8988T (cell line): ENCODE measurements around the gene SEMA5A.
A peak's percentile ranks its signal among the peaks of the same experiment; 100 is the strongest.

Experiments used
- DNase-seq: peaks from one replicate; pipeline ENCODE4 v3.0.0; 2011

Gene SEMA5A

DNA sequence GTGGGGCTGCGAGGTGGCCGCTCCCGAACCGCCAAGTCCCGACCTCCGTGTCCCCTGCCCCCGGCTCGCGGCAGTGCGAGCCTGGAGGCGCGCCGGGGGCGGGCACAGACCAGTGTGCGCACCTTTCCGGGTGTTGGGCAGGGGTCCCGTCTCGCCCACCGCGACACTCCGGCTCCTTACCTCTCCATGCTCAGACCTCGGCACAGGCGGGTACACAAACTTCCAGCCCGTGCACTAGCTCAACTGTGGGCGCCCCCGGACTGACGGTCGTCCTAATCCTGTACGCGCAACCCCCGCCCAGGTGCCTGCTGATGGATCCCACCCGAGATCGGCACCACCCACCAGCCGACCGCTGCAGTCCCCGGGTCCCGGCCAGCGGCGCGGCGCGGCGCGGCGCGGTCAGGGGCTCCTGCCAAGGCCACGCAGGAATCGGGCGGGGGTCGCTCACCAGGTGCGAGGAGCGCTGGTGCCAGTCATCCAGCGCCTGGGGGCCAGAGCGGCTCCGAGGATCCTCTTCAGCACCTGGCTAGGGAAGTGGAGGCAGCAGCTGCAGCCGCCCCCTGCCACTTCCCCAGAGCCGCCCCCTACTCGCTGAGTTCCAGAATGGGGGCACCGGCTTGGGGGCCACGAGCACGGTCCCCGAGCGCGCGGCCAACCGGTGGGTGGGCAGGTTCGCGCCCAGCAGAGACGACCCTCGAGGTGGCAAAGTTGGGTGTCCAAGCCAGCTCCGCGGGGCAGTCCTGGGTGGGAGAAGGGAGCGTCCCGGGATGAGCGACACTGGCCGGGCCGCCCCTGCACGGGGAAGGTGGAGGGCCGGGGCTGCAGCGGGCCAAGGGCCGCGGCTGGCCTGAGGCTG lies 511 bp downstream of the SEMA5A start:
- no peak for DNase-seq

DNA sequence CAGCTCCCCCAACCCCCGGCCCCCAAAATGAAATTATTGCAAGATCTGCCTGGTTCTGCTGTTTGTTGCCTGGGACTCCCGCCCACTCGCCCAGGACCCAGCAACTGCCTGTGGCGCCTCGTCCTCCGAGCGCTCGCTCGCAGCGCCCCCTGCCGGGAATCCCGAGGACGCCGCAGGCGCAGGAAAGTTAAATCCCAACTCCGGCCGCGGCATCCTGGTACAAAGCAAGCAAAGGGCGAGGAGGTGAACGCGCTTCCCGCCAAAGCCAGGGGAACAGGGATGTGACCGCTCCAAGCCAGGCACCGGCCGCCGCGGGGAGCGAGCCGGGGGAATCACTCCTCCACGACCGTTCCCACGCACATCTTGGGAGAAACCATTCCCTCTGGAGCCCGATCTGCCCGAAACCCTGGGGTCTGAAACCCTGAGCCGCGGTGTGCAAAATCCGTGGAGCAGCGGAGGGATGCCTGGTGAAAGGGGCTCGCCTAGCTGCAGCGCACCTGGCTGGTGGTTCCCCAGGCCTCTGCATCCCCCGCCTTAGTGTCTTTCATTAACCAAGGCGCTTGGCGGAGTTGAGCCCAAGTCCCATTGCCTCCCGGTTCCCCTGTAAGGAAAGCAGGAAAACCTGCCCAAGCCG lies 1.3 kb downstream of the SEMA5A start:
- DNase-seq, result peak; percentile 61

DNA sequence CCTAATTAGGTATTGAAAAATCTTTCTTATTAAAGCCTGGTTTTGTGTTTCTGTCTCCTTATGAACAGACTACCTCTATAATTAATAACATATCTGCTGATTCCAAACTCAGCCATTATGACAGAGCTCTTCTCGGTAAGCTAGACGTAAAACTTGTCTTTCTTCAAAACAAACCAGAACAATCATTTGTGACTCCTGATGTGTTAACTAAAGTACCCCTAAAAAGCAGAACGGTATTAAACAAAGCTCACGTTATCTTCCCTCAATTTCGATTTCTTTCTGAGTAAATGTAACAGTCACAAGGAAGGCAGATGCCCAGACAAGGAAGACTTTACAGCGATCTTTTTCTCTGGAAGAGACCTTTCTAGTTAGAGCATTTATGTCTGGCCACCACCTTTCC lies 1.8 kb downstream of the SEMA5A start:
- no peak for DNase-seq

DNA sequence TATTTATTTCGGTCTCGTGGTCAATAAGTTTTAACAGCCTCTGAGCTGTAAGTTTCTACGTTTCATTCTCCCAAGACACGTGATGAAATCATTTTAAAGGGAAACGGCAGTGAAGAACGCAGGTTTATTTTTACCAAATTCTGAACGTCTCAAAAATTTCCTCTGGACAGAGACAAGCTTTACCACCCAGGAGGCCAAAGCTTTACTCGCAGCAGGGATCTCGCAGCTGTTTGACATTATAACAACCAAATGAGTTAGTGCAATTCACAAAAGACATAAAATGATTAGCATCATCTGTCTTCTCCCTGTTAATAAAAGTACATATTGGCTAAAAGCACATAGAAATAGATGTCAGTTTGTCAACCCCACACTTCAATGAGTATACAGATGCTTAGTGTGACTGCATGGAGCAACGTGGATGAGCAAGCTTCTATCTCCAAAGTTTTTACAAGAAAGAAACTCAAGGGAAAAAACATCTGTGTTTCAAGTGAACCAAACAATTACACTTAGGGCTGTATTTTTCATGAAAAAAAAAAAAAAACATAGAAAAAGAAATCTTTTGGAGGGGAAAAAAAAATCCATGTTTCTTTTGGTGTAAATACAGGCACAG lies 2.5 kb downstream of the SEMA5A start:
- no peak for DNase-seq

DNA sequence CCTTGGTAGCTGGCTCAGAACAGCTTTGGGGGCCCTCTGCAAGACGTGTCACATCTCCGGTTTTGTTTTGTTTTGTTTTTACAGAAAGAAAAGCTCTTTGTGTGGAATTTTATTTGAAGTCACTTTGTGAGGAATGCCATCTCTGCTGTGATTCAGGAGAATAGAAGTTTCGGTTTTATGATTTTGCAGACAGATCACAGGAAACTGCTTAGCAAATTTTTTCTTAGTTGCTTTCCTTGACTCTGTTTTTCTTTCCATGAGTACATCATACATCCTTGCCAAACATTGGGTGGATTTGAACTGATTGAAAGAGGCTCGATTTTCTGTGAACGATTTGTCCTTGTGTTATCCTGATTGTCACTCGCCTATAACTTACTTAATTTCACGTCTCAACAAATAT lies 5.1 kb downstream of the SEMA5A start:
- no peak for DNase-seq

DNA sequence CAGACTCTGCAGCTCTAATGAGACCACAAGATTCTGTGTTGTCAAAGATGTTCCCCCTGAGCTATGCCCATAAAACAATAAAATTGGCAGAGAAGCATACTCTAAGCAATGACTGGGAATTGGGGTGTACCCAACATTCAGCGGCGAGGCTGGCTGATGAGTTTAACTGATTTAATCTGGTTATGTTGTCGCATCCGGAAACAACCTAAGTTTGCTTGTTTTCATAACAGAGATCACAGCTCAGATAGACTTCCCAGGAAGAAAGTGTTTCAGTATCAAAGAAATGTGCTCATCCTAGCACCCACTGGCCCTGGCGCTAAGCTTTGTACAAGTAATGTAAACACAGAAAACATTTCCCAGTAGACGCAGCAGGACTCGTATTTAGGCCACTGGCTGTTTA lies 7.4 kb downstream of the SEMA5A start:
- DNase-seq, result no peak

DNA sequence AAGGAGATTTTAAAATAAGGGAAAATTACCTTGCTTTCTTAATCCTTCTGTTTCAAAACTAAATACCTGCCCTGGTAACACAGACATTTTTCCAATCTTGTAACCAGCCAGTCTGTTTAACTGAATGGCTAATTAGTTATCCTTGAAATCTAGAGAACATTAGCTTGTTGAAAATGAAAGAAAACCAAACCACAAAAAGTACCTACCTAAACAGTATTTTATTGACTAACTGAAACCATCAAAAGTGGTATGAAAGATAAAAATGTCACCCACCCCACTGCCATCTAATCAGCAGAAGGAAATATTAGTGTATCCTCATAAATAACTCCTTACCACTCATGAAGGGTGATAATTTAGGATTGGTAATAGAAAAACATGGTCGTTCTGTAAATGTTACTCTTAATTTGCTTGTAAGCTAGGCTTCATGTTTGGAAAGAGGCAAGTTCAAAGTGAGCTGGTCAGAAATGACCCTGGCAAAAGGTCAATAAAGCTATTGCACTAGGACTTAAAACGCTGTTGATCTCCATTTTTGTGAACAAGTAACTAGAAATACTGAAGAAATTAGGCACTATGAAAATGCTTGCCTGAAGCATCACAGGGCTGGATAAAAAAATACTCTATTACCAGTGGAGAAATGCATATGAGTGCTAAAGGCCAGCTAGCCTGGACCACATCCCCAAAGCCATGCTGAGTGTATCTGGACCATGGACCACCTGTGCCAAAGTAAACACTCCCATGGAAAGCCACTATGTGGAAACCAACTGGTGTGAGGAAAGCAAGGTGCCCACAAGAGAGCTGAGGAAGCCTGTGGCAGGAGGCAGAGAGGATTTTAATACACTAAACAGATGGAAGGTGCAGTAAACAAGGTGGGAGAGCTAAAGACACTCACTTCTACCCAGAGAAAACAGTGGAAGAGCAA lies 8.4 kb downstream of the SEMA5A start:
- DNase-seq, result no peak

DNA sequence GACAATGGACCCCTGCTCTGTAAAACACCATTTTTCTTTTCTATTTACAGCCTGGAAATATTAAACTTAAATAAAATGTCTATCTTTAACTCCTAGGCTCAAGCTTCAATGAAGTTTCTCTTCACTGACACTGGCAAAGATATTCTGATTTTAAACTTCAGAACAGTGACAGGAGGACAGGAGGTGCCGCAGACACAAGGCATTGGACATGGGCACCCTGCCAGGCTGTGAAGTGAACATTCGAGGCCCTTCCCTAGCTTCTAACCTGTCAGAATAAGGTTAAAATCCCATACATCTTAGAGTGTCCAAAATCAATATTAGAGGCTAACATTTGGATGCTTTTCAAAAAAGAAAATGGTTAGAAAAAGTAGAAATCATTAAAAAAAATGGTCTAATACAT lies 9.2 kb downstream of the SEMA5A start:
- DNase-seq, result no peak

DNA sequence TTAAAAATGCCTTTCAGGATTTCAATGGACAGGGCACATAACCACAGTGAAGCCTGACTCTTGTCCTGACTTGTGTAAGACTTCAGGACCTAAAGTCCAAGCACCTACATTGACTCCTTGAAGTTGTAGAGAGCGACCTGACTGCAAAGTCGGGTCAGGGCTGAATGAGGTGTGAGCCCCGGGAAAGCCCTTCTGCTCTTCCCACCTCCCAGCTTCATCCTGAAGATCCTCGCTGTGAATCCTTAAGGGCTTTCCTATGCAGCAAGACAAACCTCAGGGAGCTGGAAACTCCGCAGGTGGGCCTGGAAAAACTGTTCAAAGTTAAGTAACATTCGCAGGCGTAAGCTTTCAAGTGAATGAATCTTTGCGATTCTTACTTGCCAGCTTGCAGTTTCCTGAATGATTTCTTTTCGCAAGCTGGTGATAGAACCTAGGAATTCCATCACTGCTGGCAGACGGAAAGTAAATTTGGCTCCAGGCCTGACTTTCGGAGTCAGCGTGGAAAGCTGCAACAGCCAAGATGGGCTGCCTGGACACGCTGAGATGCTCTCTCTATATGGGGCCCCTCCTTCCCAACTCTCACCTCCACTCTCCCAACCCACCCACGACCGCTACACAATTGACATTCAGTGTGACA lies 10.9 kb downstream of the SEMA5A start:
- no peak for DNase-seq

DNA sequence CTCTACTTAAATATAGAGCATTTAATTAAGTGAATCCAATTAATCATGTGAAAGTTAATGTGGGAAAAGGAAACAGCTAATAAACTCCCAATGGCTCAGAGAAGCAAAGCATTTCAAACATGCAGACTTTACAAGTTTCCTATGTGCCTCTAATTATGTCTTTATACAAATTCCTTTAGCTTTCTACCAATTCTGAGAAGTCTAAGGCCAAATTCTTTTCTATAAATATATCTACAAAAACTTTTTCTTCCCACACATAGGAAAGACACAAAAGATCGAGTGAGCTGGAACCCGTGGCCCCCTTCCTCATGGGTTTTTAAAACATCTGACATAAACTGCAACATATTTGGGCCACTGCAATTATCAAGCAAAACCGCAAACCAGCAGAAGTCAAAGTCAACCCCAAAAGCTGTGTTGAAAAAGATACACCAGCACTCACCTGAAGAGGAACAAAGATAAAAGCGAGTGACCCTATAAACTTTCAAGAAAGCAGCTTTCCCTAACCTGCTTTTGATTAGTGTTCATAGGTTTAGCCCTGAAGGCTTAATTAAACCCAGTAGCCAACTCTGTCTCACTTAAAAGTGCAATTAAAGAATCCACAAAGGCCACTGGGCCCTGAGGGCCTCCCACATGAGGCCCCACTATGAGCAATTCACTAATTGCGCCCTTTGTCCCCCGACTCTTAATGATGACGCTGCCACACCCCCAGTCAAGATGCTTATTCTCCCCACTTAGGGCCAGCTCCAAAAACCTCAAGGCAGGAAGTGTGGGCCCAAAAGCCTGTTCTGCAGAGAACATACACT lies 12.1 kb downstream of the SEMA5A start:
- DNase-seq, result no peak

DNA sequence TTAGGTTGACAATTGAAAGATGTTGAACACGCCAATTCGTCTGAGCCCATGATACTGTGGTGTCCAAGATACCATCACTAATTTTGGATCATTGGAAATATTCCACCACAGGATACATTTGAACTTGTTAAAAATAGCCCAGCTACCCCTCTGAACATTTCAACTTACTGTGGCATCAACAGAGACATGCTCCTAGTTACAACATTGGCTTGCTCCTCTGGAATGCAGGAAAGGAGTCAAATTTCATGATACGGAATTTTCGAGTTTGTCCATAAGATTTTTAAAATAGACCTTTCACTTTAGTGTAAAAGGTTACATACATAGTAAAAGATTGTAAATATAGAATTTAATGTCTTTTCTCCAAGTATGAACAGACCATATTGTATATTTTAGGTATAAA lies 12.8 kb downstream of the SEMA5A start:
- DNase-seq, result no peak

DNA sequence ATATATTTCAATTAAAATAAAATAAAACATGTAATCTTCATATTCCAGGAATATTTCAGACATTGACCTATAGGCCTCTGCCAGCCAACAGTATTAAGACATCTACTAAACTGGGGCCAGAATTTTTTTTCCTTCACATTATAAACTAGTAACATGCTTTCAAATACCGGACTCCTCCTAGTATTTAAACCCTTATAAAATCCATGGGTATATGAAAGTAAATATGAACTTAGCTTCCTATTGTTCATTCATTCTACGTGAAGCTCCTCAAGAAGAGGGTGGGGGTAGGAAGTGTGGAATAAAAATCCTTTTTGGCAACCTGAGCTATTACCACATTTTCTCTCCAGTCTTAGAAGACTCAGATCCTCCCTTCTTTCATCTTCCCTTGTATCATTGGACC lies 16.4 kb downstream of the SEMA5A start:
- DNase-seq, result no peak

DNA sequence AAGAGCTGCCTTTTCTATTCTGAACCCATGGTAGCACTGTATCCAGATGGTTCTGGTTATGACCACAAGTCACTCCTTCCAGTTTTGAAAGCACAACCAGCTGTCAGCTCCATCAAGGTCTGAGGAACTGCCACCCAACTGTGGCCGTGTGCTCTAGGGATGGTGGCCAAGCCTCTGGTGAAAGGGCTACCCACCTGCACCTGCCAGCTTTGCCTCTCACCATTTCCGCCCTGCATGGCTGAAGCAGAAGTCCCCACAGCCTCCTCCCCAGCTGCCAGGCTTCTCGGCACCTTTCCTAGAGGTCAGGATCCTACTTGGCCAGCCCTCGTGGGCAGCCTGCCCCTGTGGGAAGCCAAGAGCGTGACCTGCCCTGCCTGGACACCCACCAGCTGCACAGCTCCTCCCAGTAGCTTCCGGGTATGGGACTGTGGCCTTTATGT lies 16.8 kb downstream of the SEMA5A start:
- no peak for DNase-seq

DNA sequence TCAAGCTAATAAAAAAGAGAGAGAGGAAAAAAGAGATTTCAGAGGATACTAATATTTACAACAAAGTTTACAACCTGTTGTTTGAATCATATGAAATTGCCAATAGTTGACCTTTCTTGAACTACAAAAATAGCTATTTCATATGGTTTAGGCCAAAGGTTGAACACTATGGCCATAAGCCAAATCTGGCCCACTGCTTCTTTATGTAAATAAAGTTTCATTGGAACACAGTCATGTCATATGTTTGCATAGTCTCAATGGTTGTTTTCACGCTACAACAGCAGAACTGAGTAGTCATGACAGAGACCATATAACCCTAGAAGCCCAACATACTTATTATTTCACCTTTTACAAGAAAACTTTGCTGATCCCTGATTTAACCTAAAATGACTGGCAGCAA lies 20.9 kb downstream of the SEMA5A start:
- no peak for DNase-seq

DNA sequence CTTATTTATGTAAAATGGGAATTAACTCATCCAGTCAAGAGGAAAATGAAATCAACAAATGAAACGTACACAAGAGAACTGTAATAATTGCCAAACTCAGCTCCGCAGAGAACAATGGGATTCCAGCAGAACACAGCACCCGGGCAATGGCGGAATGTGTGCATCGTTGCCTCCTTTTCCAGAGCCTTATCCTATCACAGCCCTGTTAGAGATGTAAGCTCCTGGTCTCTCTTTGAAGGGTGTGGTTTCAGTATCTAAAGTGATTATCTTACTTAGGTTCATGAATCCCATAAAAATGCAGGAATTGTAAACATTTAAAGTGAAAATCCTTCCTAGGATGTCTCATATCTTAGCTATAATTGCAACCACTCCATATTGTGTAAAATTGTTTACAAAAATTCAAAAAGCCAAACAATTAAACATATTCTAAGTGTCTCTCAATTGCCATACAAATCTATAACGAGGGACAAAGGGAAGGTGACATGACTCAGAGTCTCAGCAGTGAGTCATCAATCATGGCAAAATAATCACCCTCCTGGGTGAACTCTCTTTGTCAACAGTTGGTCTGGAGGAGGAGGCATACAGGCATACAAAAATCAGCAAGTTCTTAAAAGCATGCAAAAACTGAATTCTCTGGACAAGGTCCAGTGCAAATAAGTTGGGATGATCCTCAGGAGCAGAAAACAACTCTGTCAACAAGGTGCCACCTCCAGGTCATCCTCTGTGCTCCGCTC lies 22.6 kb downstream of the SEMA5A start:
- no peak for DNase-seq

DNA sequence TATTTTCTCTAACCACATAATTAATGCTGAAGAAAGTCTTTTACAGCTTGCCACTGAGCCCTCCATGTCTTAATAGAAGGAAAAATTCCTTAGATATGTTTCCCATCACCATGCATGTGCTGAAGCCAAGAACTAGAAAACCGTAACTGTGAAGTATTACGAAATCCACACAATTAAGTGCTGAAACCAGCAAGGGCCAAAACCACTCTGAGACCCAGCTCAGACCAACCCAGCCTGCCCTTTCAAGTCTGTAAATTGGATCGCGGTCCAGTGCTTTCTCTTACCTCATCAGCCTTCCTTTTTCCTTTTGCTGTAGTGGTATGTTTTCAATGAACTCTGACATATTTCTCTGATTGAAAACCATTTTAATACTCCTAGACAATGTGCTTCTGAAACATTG lies 26.3 kb downstream of the SEMA5A start:
- no peak for DNase-seq

DNA sequence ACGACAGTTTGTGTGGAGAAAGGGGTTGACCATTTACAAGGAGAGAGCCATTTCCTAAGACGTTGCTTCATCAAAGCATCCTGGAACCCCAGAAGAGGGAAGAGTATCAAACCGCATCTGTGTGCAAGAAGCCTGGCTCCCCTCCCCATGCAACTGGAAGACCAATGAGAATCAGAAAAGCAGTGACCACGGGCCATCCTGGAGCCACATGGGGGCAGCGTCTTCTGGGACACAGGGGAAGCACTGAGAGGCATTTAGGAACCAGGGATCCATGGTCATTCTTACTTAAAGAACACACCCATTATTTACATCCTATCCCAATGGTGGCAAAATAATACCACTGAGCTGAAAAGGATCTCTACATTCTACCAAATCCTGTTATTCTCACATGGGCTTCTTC lies 29.3 kb downstream of the SEMA5A start:
- DNase-seq, result no peak

DNA sequence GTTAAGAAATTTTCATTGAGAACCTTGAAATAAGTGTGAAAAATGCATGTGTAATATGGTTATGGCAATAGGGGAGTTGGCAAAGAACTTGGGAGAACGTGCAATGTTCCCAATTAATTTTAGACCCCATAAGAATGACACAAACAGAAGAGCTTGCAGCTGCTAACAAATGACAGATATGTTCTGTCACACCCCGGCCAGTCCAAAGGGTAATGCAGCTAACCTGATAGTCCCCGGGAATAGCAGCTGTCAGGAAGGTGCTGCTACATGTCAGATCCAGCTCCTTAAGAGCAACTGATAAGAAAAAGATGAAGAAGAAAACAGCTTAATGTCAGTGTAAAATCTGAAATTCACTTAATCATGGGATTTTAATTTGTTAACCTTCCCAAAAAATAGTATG lies 30.4 kb downstream of the SEMA5A start:
- no peak for DNase-seq

DNA sequence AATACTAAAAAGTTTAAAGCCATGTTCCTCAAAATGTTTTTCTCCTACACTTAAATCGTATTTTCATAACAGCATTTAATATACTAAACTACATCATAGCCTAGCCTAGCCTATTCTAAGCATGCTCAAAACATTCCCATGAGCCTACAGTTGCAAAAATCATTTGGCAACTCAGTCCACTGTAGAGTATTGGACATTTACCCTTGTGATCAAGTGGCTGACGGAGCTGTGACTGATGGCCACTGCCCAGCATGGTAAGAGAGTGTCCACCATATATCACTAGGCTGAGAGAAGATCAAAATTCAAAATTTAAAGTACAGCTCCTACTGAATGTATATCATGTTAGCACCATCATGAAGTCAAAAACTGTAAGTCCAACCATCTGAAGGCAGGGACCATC lies 30.9 kb downstream of the SEMA5A start:
- DNase-seq, result no peak

DNA sequence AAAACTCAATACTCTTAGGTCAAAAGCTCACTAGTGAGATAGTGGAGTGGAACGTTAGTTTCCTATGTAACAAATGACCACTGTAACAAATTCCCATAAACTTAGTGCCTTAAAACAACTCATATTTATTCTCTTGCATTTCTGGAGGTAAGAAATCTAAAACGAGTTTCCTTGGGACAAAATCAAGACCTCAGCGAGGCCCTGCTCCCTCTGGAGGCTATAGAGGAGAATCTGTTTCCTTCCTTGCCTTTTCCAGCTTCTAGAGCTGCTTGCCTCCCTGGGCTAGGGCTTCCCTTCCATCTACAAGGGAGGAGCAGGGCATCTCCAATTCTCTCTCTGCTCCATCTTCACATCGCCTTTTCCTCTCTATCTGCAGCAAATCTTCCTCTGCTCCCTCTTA lies 32.0 kb downstream of the SEMA5A start:
- DNase-seq, result no peak

DNA sequence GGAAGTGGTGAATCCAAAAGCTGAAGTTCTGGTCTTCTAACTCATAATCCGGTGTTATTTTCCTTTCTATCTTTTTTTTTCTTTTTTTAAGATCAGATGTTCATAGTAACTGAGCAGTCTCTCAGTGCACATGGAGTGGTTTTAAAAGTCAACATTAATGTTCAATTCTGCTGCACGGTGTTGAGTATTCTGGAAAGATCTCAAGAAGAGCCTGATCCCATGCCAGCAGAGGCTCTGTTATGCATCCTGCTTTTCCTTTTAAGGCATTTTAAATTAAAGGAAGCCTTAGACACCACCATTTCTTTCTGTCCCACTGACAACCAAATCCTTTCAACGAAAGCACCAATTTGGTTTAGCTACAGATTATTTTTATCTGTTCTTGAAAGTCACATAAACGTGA lies 33.4 kb downstream of the SEMA5A start:
- no peak for DNase-seq
